Panc1 (cell line): ENCODE data around the gene TBX3. TPM values are rescaled to one million over a fixed set of nuclear protein-coding genes. Genes with fewer than 3 reads are reported as not detected.

Source experiments
- ATAC-seq: fragments of 200-7000 bp; cut with Tn5 transposase; 2 replicates; pipeline ENCODE4 v1.9.1; 2020; ENCODE audit warnings: mild to moderate bottlenecking, moderate library complexity
- BruUV-seq: library from RNA; stranded (reverse); fragments of 400-500 nt; replicated peaks from 2 replicates; lab custom pipeline; 2021; lab: Mats Ljungman, UMichigan
- CTCF ChIA-PET: fragments of 300-600 bp; sonication (Branson Sonifier 250); formaldehyde crosslinking; loops from one replicate; lab custom pipeline; 2022; ENCODE audit warnings: antibody characterized with exemption; lab: Charles Lee
- POLR2A ChIA-PET: fragments of 300-600 bp; sonication (Branson Sonifier 250); formaldehyde crosslinking; loops from one replicate; lab custom pipeline; 2022; ENCODE audit warnings: antibody characterized with exemption; lab: Charles Lee
- DNase-seq: peaks from one replicate; pipeline ENCODE4 v3.0.0-alpha.2; 2010; ENCODE audit warnings: low read depth, low spot score
- H3K27ac ChIP-seq: 2 replicates; pipeline ENCODE4 v1.5.1; 2011; ENCODE audit warnings: mild to moderate bottlenecking, low read length, inconsistent platforms
- H3K27me3 ChIP-seq: fragments of 200-500 bp; sonication (Bioruptor generic); 2 replicates; pipeline ENCODE4 v1.6.0; 2014; ENCODE audit warnings: low read length, inconsistent platforms; ENCODE audit not compliant: control insufficient read depth, insufficient read depth
- H3K36me3 ChIP-seq: fragments of 200-500 bp; sonication (Bioruptor generic); 2 replicates; pipeline ENCODE4 v1.5.1; 2014; ENCODE audit warnings: inconsistent platforms, mild to moderate bottlenecking, low read length, moderate library complexity; ENCODE audit not compliant: control insufficient read depth, insufficient read depth
- H3K4me1 ChIP-seq: 2 replicates; pipeline ENCODE4 v1.5.1; 2011; ENCODE audit warnings: inconsistent platforms, mild to moderate bottlenecking, low read length, moderate library complexity; ENCODE audit not compliant: control insufficient read depth, insufficient read depth
- H3K4me3 ChIP-seq, 2 experiments: 2 replicates each; pipeline ENCODE4 v1.5.1; 2011 to 2012; ENCODE audit warnings: low read depth in 2 of 2, low read length in 2 of 2, mild to moderate bottlenecking in 2 of 2, inconsistent platforms in 1 of 2, moderate library complexity in 1 of 2
- H3K9me3 ChIP-seq: fragments of 200-500 bp; sonication (Bioruptor generic); 2 replicates; pipeline ENCODE4 v1.5.1; 2014; ENCODE audit warnings: low read depth, mild to moderate bottlenecking, inconsistent platforms, low read length, moderate library complexity; ENCODE audit not compliant: control insufficient read depth, insufficient read depth
- CTCF ChIP-seq: fragments of 450-650 bp; IDR thresholded peaks from 2 replicates; pipeline ENCODE4 v1.5.1; 2017; ENCODE audit warnings: mild to moderate bottlenecking
- POLR2AphosphoS5 ChIP-seq: IDR thresholded peaks from 2 replicates; pipeline ENCODE4 v1.6.1; 2012; ENCODE audit warnings: mild to moderate bottlenecking, low read depth, low read length, moderate library complexity
- REST ChIP-seq, 2 experiments: IDR thresholded peaks; 2 replicates each; pipeline ENCODE4 v1.6.1; 2011 to 2012; ENCODE audit warnings: low read depth in 2 of 2, control low read depth in 1 of 2, low read length in 1 of 2, mild to moderate bottlenecking in 1 of 2, moderate library complexity in 1 of 2; ENCODE audit not compliant: insufficient read depth in 1 of 2
- SIN3A ChIP-seq: IDR thresholded peaks from 2 replicates; pipeline ENCODE4 v1.6.1; 2012; ENCODE audit warnings: low read depth, mild to moderate bottlenecking, low read length, moderate library complexity, borderline replicate concordance; ENCODE audit not compliant: insufficient read depth
- TCF7L2 ChIP-seq: IDR thresholded peaks from 2 replicates; pipeline ENCODE4 v1.6.1; 2011; ENCODE audit warnings: mild to moderate bottlenecking, low read depth, low read length, inconsistent platforms
- in situ Hi-C: cut with HindIII; loops from 2 replicates; pipeline ENCODE4 v1.10.0; 2016; ENCODE audit warnings: low sequenced_read_pairs, low pct_unique_long_range_greater_than_20kb
- intact Hi-C: fragments of 100-400 bp; cut with micrococcal nuclease; formaldehyde crosslinking; loops from one replicate; pipeline ENCODE4 v1.10.0; 2022; ENCODE audit not compliant: unreplicated experiment
- total RNA-seq: library from RNA; stranded (reverse); gene quantifications from one replicate; pipeline ENCODE4 v1.2.1, GENCODE V29; 2021; ENCODE audit not compliant: unreplicated experiment

TBX3 gene
- total RNA-seq, 1 experiment from 2014 or later = 5.1 TPM

- no peak for TF ChIP-seq REST (IDR thresholded peaks at IDR 0.05; ENCODE audit: insufficient read depth in 1 of 2, low read depth in 2 of 2, low read length in 1 of 2)
- TF ChIP-seq POLR2AphosphoS5 = no peak
- TF ChIP-seq TCF7L2 = no peak
- no peak for TF ChIP-seq CTCF
- no peak for TF ChIP-seq SIN3A
- no TSS peak for BruUV-seq
- Histone ChIP-seq H3K27me3 (peaks cover 22% of the 10 kb centered on the region; the same call in 1 of the 2 replicates), H3K4me3 (no peak overlapping the region), H3K36me3 (no peaks in the 10 kb centered on the region), H3K9me3 (no peaks in the 10 kb centered on the region), H3K27ac (no peak overlapping the region), H3K4me1 (no peaks in the 10 kb centered on the region)
- ChIA-PET CTCF (no interaction called here), POLR2A (no interaction called here)
- intact Hi-C loops = no loop called here
- DNase-seq = no peak
- ATAC-seq = no peak
- in situ Hi-C loops = no loop called here
Observed at GRCh38 chr12:114693059-114693531, 9.1 kb upstream of the TBX3 start.

- ATAC-seq = no peak
- DNase-seq = no peak
- POLR2A ChIA-PET = no interaction called here
- BruUV-seq = no TSS peak
- Histone ChIP-seq H3K27ac (no peak overlapping the region), H3K9me3 (no peaks in the 10 kb centered on the region), H3K4me3 (no peak overlapping the region), H3K27me3 (peaks cover 20% of the 10 kb centered on the region; the same call in 1 of the 2 replicates), H3K36me3 (no peaks in the 10 kb centered on the region), H3K4me1 (no peaks in the 10 kb centered on the region)
- CTCF ChIA-PET = no interaction called here
- in situ Hi-C loops = no loop called here
- intact Hi-C loops = no loop called here
- TF ChIP-seq SIN3A (no peak), POLR2AphosphoS5 (no peak), REST (IDR thresholded peaks at IDR 0.05; ENCODE audit: insufficient read depth in 1 of 2, low read depth in 2 of 2, low read length in 1 of 2) (no peak), CTCF (no peak), TCF7L2 (no peak)
Observed at GRCh38 chr12:114692186-114693058, 8.4 kb upstream of the TBX3 start.
